ENCODE measurements around the gene TMEM229B.
"Not testable (repeated sequence)": the region's sequence is repeated elsewhere in the genome, so short reads cannot be mapped to it uniquely, and the experiment has no call there.

TMEM229B gene

DNA sequence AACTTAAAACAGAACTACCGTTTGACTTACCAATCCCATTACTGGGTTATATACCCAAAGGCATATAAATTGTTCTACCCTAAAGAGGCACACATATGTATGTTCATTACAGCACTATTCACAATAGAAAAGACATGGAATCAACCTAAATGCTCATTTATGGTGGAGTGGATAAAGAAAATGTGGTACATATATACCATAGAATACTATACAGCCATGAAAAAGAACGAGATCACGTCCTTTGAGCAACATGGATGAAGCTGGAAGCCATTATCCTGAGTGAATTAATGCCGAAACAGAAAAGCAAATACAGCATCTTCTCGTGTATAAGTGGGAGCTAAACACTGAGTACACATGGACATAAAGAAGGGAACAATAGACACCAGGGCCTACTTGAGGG lies 31.8 kb downstream of the TMEM229B start:
- no peak for DNase-seq (ENCODE audit: low read depth in 2 of 2)

DNA sequence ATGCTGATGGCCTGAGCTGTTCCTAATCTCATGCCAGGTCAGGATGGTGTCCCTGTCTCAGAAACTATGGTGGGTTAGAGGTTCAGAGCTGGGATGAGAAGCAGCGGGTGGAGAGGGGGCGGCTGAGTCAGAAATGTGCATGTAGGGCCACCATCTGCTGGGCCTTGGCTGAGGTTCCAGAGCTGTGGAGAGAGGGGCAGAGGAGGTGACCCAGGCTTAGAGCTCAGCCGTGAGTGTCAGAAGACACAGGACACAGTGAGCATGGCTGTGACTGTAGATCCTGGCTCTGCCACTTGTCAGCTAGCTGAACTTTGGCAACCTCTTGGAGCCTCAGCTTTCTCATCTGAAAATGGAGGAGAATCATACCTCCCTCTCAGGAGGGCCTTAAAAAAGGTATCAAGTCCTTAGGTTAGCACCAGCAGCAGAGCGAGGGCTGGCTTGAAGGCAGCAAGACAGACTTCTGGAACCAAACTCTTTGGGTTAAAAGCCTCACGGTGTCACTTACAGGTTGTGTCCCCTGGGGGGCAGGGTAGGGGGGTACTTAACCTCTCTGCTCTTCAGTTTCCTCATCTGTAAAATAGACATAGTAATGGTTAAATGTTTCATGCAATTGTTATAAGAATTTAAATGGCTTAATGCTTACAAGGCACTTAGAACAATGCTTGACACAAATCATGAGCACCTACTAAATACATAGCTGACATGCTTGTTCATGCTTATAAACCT lies 34.8 kb downstream of the TMEM229B start:
- no peak for DNase-seq (ENCODE audit: low read depth in 2 of 2)

DNA sequence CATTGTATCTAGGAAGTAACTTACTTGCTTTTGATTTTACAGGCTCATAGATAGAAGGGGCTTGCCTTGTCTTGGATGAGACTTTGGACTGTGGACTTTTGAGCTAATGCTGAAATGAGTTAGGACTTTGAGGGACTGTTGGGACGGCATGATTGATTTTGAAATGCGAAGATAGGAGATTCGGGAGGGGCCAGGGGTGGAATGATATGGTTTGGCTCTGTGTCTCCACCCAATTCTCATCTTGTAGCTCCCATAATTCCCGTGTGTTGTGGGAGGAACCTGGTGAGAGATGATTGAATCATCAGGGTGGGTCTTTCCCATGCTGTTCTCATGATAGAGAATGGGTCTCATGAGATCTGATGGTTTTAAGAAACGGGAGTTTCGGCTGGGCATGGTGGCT lies 36.9 kb downstream of the TMEM229B start:
- DNase-seq (ENCODE audit: low read depth in 2 of 2), result not testable (repeated sequence)

DNA sequence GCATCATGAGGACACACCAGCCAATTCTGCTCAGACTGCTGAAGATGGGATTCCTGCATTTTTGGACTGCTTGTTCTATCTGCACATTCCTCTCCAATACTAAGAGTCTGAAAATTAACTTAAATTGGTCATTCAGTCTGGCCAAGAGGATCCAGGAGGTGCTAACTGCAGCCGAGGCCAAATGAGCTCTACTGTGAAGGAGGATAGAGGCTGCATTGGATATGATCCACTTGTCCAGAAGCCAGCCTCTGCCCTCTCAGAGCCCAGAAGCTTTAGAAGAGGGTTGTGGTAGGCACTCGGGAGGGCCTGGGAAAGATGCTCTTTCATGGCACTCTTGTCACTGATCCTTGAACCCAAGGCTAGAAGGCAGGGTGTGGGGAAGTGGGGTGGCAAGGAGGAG lies 39.4 kb downstream of the TMEM229B start:
- no peak for DNase-seq (ENCODE audit: low read depth in 2 of 2)

DNA sequence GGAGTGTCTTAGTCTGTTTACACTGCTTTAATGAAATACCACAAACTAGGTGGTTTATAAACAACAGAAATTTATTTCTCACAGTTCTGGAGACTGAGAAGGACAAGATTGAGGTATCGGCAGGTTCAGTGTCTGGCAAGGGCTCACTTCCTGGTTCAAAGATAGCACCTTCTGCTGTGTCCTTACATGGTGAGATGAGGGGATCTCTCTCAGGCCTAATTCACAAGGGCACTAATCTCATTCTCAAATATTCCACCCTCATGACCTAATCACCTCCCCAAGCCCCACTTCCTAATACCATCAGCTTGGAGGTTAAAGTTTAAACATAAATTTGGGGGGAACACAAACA lies 41.5 kb downstream of the TMEM229B start:
- no peak for DNase-seq (ENCODE audit: low read depth in 2 of 2)

DNA sequence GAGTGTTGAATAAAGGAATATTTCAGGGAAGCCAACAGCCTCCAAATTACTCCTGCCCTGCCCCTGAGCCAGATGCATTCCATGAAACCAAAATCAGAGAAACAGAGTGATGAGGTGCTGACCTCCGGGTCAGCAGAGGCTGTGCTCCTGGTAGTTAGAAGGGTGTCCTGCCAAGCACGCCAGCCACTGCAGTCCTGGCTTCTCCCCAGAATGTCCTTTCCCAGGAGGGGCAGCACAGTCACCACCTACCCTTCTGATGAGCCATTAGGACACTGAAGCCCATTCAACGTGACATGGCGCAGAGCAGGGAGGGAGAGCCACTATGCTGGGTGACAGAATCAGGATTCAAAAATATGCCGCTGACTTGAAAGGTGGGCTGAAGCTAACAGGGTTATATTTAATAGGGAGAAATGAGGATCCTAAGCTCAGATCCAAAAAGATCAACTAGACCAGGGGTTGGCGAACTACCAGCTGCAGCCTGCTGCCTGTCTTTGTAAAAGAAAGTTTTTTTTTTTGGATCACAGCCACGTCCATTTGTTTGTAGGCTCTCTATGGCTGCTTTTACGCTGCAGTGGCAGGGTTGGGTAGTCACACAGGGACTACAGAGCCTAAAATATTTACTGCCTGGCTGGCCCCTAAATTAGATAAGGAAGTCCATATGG lies 42.0 kb downstream of the TMEM229B start:
- no peak for DNase-seq (ENCODE audit: low read depth in 2 of 2)

DNA sequence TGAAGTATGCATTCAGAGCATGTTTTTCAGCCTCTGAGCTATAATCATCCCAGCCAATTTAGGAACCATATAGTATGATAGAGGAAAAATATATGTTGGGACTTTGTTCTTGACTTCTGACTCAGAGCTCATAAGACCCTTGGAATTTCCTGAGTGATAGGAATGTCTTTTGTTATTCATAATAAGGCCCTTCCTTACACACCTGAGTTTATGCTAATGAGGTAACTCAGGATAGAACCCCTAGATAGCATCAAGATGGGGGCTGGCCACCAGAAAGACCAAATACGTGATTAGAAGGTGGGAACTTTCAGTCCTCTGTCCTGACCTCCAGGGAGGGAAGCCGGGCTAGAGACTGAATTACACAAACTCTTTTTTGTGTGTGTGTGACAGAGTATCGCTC lies 44.1 kb downstream of the TMEM229B start:
- no peak for DNase-seq (ENCODE audit: low read depth in 2 of 2)

DNA sequence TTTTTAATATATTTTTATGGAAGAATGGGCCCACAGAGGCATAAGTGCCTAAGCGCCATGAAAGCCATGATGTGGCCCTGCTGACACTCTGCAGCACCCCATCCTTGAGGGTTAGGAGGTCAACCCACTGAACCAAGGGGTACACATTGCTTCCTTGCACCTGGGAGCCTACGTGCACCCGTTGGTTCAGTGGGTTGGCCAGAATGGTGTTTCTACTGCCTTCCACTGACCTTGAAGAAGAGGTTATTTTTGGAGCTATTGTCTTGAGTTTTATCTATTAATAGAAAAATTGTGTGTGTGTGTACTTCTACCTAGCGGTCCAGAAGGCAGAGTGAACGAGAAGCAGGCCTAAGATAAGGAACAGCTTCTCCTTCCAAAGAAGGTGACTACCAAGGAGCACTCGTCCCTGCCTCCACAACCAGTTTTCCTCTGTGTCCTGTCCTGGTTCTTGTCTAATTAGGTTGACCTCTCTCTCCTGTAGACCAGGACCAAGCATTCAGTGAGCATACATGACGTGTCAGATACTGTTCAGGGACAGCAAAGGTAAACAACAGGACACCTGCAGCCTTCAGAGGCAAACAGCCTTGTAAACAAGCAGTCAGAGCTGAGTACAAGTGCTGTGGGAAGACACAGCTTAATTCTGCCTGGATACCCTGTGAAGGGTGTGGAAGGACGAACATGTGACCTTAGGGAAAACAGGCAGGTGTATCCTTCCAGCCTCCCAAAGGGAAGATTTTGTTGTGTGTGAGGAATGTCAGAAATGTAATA lies 46.2 kb downstream of the TMEM229B start:
- DNase-seq (ENCODE audit: low read depth in 2 of 2), result no peak

DNA sequence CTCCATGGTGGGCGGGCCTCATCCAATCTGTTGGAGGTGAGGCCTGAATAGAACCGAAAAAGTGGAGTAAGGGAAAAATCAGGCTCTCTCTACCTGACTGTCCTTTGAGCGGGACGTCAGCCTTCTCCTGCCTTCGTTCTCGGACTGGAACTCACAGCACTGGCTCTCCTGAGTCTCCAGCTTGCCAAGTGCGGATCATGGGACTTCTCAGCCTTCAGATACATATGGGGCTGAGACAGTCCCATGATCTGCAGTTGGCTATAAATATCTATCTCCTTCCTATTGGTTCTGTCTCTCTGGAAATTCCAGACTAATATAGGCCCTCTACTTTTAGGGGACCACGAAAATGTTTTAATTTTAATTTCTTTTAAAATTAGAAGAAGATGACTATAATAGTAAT lies 46.8 kb downstream of the TMEM229B start:
- no peak for DNase-seq (ENCODE audit: low read depth in 2 of 2)

DNA sequence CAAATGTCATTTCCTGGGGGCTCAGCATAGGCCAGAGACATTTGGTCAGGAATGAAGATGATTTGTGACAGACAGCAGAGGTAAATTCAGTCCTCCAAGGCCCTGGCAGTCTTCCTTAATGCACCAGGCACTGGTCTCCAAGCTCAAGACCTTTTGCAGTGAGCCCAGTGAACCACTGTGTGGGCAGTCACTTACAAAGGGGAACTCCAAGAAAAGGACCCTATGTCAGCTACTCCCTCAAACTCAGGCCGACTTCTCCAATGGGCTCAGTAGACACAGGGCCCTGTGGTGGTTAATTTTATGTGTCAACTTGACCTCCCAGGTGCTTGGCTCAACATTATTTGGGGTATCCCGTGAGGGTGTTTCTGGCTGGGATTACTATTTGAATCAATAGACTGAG lies 47.3 kb downstream of the TMEM229B start:
- DNase-seq (ENCODE audit: low read depth in 2 of 2), result no peak

DNA sequence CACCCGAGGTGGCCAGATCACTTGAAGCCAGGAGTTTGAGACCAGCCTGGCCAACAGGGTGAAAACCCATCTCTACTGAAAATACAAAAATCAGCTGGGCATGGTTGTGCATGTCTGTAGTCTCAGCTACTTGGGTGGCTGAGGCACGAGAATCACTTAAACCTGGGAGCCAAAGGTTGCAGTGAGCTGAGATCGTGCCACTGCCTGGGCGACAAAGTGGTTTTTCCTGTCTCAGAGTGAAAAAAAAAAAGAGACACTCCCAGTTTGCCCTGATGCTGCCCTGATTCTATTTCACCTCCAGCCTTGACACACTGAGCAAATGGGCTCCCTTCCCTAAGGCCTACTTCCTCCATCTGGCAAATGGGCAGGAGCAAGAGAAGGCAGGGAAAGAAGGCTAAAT lies 48.0 kb downstream of the TMEM229B start:
- no peak for DNase-seq (ENCODE audit: low read depth in 2 of 2)

DNA sequence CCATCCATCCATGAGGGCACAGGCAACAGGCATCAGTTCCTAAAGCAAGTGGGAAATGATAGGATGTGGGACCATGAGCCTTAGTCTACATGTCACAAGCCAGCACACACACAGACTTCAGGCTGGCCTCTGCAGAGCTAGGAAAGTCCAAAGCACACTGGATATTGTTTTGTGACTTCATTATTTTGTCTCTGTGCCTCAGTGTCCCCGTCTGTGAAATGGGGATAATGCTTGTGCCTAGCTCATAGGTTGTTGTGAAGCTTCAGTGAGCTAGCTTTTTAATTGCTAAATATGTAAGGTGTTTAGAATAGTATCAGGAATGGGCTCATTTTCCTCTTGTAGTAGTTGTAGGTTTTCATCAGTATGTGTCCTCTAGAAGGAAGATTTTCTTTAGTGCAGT lies 49.6 kb downstream of the TMEM229B start:
- no peak for DNase-seq (ENCODE audit: low read depth in 2 of 2)

DNA sequence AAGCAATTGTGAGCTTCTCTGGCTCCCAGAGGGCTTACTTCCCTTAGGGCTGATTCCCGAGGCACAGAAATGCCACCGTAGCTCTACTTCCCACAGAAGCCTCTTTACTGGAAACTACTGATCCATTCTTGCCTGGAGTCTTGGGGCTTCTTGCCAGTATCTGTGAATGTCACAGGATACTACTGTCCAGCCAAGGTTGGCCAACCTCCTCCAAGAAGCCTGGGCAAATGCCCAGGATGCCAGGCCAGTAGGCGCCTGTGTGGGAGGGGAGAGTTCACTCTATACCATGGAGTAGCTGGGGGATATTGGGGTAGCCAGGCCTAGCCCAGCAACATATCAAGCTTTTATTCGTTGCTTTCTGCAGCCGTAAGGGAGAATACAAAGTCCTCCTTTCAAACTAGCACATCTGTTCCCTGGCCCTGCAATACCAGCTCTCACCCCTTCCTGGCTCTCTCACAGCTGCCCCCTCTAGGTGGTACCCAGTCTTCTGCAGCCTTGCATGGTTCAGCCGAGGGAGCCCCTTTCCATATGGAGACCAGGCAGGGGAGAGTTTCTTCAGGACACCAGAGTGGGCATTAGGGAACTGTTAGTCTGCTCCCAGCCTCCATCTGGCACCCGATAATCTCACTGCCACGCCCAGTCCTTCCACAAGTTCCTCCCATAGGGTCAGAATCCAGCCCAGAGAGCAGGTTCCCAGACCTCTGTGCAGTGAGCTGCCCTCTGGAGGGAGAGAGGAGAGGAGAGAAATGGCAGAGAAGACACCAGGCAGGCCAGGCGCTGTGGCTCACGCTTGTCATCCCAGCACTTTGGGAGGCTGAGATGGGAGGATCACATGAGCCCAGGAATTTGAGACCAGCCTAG lies 52.3 kb downstream of the TMEM229B start:
- no peak for DNase-seq (ENCODE audit: low read depth in 2 of 2)

DNA sequence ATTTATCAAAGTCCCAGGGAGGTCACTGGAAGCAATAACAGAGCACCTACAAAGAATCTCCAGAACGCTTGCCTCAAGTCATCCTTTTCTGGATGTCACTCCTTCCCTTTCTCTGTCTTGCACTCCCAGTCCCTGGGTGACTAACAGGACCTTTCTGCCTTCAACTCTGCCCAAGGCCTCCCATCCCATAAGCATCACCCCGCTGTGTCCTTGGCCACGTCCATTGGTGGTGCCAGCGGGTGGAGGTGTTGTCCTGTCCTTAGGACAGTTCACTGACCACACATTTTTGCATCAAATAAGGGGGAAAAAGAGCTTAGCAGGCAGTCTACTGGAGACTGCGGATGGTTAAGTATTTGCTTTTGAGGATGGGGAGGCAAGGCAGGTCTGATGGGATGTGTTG lies 52.9 kb downstream of the TMEM229B start:
- no peak for DNase-seq (ENCODE audit: low read depth in 2 of 2)

DNA sequence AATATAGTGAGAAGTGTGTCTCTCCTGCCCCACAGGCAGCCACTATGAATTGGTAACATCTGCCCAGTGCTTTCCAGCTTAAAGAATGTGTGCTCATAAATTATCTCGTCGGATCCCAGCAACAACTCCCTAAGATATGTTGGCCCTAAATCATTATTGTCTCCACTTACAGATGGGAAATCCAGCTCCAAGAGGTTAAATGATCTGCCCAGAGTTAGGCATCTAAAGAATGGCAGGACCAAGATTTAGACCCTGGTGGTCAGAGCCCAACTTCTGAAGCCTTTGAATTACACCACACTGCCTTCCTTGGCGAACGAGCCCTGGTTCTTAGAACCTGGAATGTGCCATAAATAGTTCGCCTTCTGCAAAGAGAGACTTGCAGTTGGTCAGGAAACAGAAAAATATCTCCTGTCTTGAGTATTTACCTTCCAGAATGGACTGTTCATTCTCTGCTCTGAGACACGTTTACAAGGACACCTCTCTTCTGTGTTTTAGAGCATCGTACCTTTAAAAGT lies 56.4 kb downstream of the TMEM229B start:
- no peak for DNase-seq (ENCODE audit: low read depth in 2 of 2)

DNA sequence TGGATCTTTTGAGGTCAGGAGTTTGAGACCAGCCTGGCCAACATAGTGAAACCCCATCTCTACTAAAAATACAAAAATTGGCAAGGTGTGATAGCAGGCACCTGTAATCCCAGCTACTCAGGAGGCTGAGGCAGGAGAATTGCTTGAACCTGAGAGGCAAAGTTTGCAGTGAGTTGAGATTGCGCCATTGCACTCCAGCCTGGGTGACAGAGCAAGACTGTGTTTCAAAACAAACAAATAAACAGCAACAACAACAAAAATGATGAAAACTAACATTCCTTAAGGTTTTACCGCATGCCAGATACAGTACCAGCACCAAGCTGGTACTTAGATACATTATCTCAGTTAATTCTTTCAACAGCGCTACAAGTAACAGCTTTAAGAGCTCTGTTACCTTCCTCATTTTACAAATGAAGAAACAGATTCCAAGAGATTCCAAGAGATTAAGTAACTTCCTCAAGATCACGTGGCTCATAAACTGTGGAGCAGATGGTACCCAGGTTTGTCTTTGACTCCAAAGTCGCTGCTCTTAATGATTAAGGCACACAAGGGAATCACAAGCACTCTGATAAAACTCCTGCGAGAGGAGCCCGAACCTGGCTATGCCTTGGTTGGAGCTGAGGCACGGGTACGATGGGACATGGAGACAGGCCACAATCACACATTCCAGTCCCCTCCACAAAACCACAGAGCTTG lies 58.9 kb downstream of the TMEM229B start:
- DNase-seq (ENCODE audit: low read depth in 2 of 2), result no peak

DNA sequence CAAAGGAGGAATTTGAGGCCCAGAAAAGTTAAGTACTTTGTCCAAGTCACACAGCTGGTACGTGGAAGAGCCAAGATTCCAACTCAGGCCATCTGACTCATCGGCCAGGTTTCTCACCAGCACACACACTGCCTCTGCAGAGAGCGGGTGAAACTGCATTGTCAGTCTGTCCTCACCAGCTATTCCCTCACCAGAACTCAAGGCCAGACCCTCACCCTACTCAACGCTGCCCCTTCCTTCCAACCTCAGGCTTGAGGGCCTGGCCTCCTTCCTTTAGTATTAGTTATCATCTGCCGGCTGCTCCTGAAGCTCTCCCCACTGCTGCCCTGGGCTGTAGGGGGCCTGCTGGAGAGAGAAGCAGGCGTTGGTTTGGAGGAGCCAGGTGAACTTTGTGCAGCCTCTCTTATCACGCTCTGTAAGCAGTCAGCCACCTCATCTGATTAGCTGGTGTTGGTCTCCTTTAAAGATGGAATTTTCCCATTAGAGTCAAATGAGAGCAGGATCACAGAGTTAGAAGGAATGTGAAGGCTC lies 60.0 kb downstream of the TMEM229B start:
- no peak for DNase-seq (ENCODE audit: low read depth in 2 of 2)

DNA sequence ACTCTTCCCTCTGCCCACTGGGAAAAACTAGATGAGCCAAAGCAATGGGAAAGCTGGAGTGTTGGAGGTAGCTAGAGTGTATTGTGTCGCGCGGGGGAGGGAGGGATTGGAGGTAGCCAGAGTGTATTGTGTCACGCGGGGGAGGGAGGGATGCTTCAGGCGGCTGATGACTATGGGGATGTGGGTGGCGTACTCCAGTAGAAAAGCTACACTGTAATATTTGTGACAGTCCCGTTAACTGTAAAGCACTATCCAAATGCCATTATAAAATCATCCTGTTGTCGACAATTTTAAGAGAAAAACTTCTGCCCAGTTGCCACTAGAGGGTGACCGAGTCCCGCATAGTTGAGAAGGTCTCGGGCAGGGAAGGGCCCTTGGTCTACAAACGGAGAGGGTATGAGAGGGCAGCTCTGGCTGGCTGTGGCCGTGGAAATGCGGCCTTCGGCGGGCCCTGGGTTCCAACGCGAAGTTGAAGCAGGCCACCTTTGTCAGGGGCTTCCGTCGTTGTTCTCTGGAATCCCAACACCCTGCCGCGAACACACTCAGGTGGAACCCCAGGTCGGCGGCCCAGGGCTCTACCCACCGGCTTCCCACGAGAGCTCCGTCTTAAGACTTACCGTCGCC lies 61.4 kb downstream of the TMEM229B start:
- peak; percentile 47 to 54 for DNase-seq (ENCODE audit: low read depth in 2 of 2)

DNA sequence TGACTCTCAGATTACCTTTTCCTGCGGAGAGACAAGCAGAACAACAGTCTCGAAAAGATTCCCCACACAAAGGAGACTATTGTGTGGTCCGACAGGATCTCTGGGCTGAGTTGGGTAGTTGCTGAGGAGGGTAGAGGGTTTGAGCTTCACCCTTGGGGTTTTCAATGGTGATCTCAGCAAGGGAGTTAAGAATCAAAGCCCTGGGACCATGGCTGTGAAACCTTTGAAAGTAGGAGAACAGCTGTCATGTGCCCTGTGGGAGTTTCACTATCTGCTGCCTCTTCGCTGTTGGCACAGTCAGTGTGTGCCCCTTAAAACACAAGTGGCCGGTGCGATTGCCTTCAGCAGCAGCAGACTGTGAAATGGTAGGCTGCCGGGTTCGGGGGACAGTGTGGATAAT lies 62.4 kb downstream of the TMEM229B start:
- no peak for DNase-seq (ENCODE audit: low read depth in 2 of 2)

DNA sequence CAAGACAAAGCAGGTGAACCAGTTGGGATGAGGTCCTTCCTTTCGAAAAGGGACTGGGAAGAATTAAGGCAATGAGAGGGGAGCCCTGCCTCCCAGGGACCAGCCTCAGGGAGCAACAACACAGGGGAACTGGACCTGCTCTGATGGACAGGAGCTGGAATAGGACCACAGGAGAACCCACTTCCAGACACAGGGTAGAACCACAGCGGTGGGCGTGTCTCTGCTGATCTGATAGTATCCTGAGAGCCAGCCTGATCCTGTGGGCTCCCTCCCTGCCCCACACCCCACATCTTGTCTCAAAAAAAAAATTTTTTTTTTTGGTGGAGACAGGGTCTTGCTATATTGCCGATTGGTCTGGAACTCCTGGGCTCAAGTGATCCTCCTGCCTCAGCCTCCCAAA lies 62.9 kb downstream of the TMEM229B start:
- DNase-seq (ENCODE audit: low read depth in 2 of 2), result no peak

DNA sequence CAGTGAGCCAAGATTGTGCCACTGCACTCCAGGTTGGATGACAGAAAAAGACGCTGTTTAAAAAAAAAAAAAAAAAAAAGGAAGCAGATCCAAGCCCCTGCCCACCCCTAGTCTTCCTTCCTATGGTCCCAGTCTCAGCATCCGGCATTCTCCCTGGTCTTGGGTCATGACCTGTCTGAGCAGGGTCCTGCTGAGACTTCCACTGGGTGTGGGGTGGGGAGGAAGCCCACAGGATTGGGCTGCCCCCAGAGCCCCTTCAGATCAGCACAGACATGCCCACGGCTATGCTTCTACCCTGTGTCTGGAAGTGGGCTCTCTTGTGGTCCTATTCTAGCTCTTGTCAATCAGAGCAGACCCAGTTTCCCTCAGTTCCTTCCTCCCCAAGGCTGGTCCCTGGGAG lies 64.0 kb downstream of the TMEM229B start:
- DNase-seq (ENCODE audit: low read depth in 2 of 2), result no peak
